DND-41 (cell line): ENCODE measurements around the gene DSCAML1.

Experiments
- CTCF ChIP-seq: IDR thresholded peaks from 2 replicates; pipeline ENCODE4 v1.5.1; 2012; ENCODE audit warnings: borderline replicate concordance, low read length, moderate library complexity, mild to moderate bottlenecking; ENCODE audit not compliant: poor library complexity, severe bottlenecking; ENCODE audit errors: extremely low read depth
- EZH2 ChIP-seq: IDR thresholded peaks from 3 replicates; pipeline ENCODE4 v1.6.1; 2012; ENCODE audit warnings: borderline replicate concordance, low read depth, mild to moderate bottlenecking, moderate library complexity, low read length, inconsistent platforms; ENCODE audit not compliant: severe bottlenecking

- TF ChIP-seq CTCF, result no peak
- no peak for TF ChIP-seq EZH2
These were observed 32.3 kb upstream of the DSCAML1 start for GRCh38 chr11:117829369-117829725.
